GM19328 (cell line): Measurements from ENCODE around the gene CNBP.
"Not testable (repeated sequence)": the region's sequence is repeated elsewhere in the genome, so short reads cannot be mapped to it uniquely, and the experiment has no call there.

Experiments used
- ATAC-seq: cut with Tn5 transposase; IDR thresholded peaks from one replicate; pipeline ENCODE4 v1.9.1; 2021; ENCODE audit warnings: mild to moderate bottlenecking, moderate library complexity; ENCODE audit not compliant: unreplicated experiment

CNBP gene

GRCh38 chr3:129183569-129184395, at the start of gene CNBP:
TSS of gene CNBP (minus strand) at chr3:129183896. CDS start at chr3:129171757, 12,139 bp downstream.
- ATAC-seq: peak; percentile 94

GRCh38 chr3:129231331-129232119, 47.8 kb upstream of the CNBP start:
- ATAC-seq: no peak

GRCh38 chr3:129230311-129231019, 46.8 kb upstream of the CNBP start:
- no peak for ATAC-seq

GRCh38 chr3:129228891-129229585, 45.3 kb upstream of the CNBP start:
- no peak for ATAC-seq

- no peak for ATAC-seq
Observed at GRCh38 chr3:129226374-129226773, 42.7 kb upstream of the CNBP start.

- no peak for ATAC-seq
Observed at GRCh38 chr3:129224984-129225393, 41.3 kb upstream of the CNBP start.

GRCh38 chr3:129224387-129224786, 40.7 kb upstream of the CNBP start:
- not testable (repeated sequence) for ATAC-seq

GRCh38 chr3:129218742-129219141, 35.0 kb upstream of the CNBP start:
- ATAC-seq: no peak

- ATAC-seq: no peak
Observed at GRCh38 chr3:129213238-129213637, 29.5 kb upstream of the CNBP start.

GRCh38 chr3:129211772-129212171, 28.1 kb upstream of the CNBP start:
- no peak for ATAC-seq

- no peak for ATAC-seq
Observed at GRCh38 chr3:129211345-129211744, 27.6 kb upstream of the CNBP start.

- ATAC-seq: no peak
Observed at GRCh38 chr3:129207479-129207878, 23.8 kb upstream of the CNBP start.

GRCh38 chr3:129205109-129205832, 21.6 kb upstream of the CNBP start:
- no peak for ATAC-seq

- ATAC-seq: no peak
Observed at GRCh38 chr3:129204473-129204872, 20.8 kb upstream of the CNBP start.

- no peak for ATAC-seq
Observed at GRCh38 chr3:129199366-129199765, 15.7 kb upstream of the CNBP start.

- ATAC-seq: no peak
Observed at GRCh38 chr3:129197321-129197720, 13.6 kb upstream of the CNBP start.

GRCh38 chr3:129196601-129197000, 12.9 kb upstream of the CNBP start:
- no peak for ATAC-seq

- no peak for ATAC-seq
Observed at GRCh38 chr3:129195731-129196256, 12.1 kb upstream of the CNBP start.

- ATAC-seq: not testable (repeated sequence)
Observed at GRCh38 chr3:129189793-129190192, 6.1 kb upstream of the CNBP start.

GRCh38 chr3:129187857-129188256, 4.2 kb upstream of the CNBP start:
- no peak for ATAC-seq
